Lower leg skin (tissue), 3 donors: ENCODE data around the gene CNTNAP3.
"Not testable (repeated sequence)": the region's sequence is repeated elsewhere in the genome, so short reads cannot be mapped to it uniquely, and the experiment has no call there.

Experiments used
- POLR2A ChIP-seq, 2 donors: fragments of 450-650 bp; IDR thresholded peaks; one replicate each; pipeline ENCODE4 v1.6.1; 2016 to 2017; ENCODE audit warnings: antibody characterized with exemption in 2 of 2, mild to moderate bottlenecking in 1 of 2, moderate library complexity in 1 of 2
- TF ChIP-seq, protein P1 (sequence below), 3 donors: fragments of 450-650 bp; IDR thresholded peaks; one replicate each; pipeline ENCODE4 v1.5.1; 2016; ENCODE audit warnings: antibody characterized with exemption in 3 of 3, mild to moderate bottlenecking in 3 of 3, moderate library complexity in 2 of 3

- TF ChIP-seq, protein P1, sequence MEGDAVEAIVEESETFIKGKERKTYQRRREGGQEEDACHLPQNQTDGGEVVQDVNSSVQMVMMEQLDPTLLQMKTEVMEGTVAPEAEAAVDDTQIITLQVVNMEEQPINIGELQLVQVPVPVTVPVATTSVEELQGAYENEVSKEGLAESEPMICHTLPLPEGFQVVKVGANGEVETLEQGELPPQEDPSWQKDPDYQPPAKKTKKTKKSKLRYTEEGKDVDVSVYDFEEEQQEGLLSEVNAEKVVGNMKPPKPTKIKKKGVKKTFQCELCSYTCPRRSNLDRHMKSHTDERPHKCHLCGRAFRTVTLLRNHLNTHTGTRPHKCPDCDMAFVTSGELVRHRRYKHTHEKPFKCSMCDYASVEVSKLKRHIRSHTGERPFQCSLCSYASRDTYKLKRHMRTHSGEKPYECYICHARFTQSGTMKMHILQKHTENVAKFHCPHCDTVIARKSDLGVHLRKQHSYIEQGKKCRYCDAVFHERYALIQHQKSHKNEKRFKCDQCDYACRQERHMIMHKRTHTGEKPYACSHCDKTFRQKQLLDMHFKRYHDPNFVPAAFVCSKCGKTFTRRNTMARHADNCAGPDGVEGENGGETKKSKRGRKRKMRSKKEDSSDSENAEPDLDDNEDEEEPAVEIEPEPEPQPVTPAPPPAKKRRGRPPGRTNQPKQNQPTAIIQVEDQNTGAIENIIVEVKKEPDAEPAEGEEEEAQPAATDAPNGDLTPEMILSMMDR (IDR thresholded peaks at IDR 0.05): not testable (repeated sequence)
- not testable (repeated sequence) for TF ChIP-seq POLR2A (IDR thresholded peaks at IDR 0.05)
These were observed at the start of gene CNTNAP3 for GRCh38 chr9:39287980-39288379.
